ENCODE data around the gene STX2. TPM values are rescaled to one million over a fixed set of nuclear protein-coding genes. Genes with fewer than 3 reads are reported as not detected.

STX2 gene
- polyA plus RNA-seq, 1 donor, result 18.4 TPM

- no peak for DNase-seq
- WGBS (ENCODE audit: insufficient coverage, low lambda C conversion rate), result 87% methylated on average over 3 of the region's 5 CpGs
- H3K4me1 ChIP-seq (ENCODE audit: control insufficient read depth, insufficient read depth, low read length), result no peaks in the 10 kb centered on the region
- H3K36me3 ChIP-seq (ENCODE audit: control insufficient read depth, insufficient read depth, low read length), result peaks cover 45% of the 10 kb centered on the region
- H3K9me3 ChIP-seq (ENCODE audit: control insufficient read depth, low read depth, low read length), result peaks cover 4% of the 10 kb centered on the region
- H3K4me3 ChIP-seq (ENCODE audit: low read length), result no peak overlapping the region
- no peak overlapping the region for H3K27ac ChIP-seq (ENCODE audit: low read length)
- H3K27me3 ChIP-seq (ENCODE audit: control insufficient read depth, insufficient read depth, low read length), result no peaks in the 10 kb centered on the region
Measured at GRCh38 chr12:130803702-130804101, 35.3 kb downstream of the STX2 start.

DNA sequence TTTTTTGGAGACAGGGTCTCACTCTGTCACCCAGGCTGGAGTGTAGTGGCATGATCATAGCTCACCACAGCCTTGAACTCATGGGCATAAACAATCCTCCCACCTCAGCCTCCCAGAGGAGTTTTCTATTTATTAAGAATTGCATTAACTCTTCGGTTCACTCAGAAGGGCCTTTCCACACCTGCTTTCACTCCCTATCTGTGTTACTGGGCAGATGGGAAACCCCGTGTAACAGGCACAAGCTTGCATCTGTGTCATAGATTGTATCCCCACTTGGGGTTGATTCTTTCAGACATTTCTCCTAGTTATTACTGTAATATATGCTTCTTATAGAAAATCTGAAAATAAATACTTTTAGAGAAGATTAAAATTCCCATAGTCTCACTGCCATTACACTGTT, 38.7 kb downstream of the STX2 start:
- no peaks in the 10 kb centered on the region for H3K4me1 ChIP-seq (ENCODE audit: control insufficient read depth, insufficient read depth, low read length)
- no peak overlapping the region for H3K4me3 ChIP-seq (ENCODE audit: low read length)
- no peaks in the 10 kb centered on the region for H3K27me3 ChIP-seq (ENCODE audit: control insufficient read depth, insufficient read depth, low read length)
- WGBS (ENCODE audit: insufficient coverage, low lambda C conversion rate), result 100% methylated on average over 1 of the region's 2 CpGs
- no peak overlapping the region for H3K27ac ChIP-seq (ENCODE audit: low read length)
- DNase-seq, result no peak
- no peaks in the 10 kb centered on the region for H3K9me3 ChIP-seq (ENCODE audit: control insufficient read depth, low read depth, low read length)
- H3K36me3 ChIP-seq (ENCODE audit: control insufficient read depth, insufficient read depth, low read length), result peaks cover 38% of the 10 kb centered on the region

DNA sequence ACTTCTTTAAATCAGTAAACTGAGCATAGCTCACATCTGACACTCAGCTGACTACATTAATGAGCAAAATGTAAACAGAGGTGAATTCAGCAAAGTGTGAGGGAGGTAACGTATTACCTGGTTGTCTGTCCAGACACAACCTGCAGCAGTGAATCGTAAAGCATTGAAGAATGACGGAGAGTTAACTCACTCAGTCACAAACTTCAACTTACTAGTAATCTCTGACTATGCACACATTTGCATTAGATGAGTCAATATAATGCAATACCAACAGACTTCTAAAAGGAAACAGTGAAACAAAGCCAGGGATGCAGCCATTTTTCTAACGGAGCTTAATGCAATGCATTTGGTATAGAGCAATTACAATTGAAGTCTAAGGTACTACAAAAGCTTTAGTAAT, 40.0 kb downstream of the STX2 start:
- DNase-seq, result no peak
- H3K27ac ChIP-seq (ENCODE audit: low read length), result no peak overlapping the region
- H3K36me3 ChIP-seq (ENCODE audit: control insufficient read depth, insufficient read depth, low read length), result peaks cover 39% of the 10 kb centered on the region
- H3K9me3 ChIP-seq (ENCODE audit: control insufficient read depth, low read depth, low read length), result no peaks in the 10 kb centered on the region
- WGBS (ENCODE audit: insufficient coverage, low lambda C conversion rate), result 100% methylated on average over 1 of the region's 4 CpGs
- no peaks in the 10 kb centered on the region for H3K27me3 ChIP-seq (ENCODE audit: control insufficient read depth, insufficient read depth, low read length)
- no peak overlapping the region for H3K4me3 ChIP-seq (ENCODE audit: low read length)
- H3K4me1 ChIP-seq (ENCODE audit: control insufficient read depth, insufficient read depth, low read length), result no peaks in the 10 kb centered on the region

GRCh38 chr12:130796985-130797686, 41.9 kb downstream of the STX2 start:
- no peaks in the 10 kb centered on the region for H3K4me1 ChIP-seq (ENCODE audit: control insufficient read depth, insufficient read depth, low read length)
- DNase-seq, result no peak
- no peak overlapping the region for H3K4me3 ChIP-seq (ENCODE audit: low read length)
- H3K27me3 ChIP-seq (ENCODE audit: control insufficient read depth, insufficient read depth, low read length), result no peaks in the 10 kb centered on the region
- H3K27ac ChIP-seq (ENCODE audit: low read length), result no peak overlapping the region
- no CpG with 5 or more reads among the region's 19 CpGs for WGBS (ENCODE audit: insufficient coverage, low lambda C conversion rate)
- H3K36me3 ChIP-seq (ENCODE audit: control insufficient read depth, insufficient read depth, low read length), result peaks cover 36% of the 10 kb centered on the region
- H3K9me3 ChIP-seq (ENCODE audit: control insufficient read depth, low read depth, low read length), result no peaks in the 10 kb centered on the region

DNA sequence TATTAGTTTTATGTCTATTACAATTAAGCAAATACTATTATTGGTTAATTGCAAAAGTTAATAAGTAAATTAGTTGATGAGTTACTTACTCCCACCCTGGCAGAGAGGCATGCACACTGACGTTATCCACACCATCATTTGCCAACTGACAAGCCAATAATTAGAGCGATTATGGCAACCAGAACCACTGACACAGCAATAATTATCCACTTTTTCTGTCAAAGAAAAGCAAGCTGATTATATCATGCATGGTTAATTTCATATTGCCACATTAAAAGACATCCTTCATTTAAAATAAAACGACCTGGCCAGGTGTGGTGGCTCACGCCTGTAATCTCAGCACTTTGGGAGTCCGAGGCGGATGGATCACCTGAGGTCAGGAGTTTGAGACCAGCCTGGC, 43.1 kb downstream of the STX2 start:
- Histone ChIP-seq H3K4me3 (ENCODE audit: low read length) (no peak overlapping the region), H3K36me3 (ENCODE audit: control insufficient read depth, insufficient read depth, low read length) (peaks cover 39% of the 10 kb centered on the region), H3K27me3 (ENCODE audit: control insufficient read depth, insufficient read depth, low read length) (no peaks in the 10 kb centered on the region), H3K27ac (ENCODE audit: low read length) (no peak overlapping the region), H3K4me1 (ENCODE audit: control insufficient read depth, insufficient read depth, low read length) (no peaks in the 10 kb centered on the region), H3K9me3 (ENCODE audit: control insufficient read depth, low read depth, low read length) (no peaks in the 10 kb centered on the region)
- no CpG with 5 or more reads among the region's 6 CpGs for WGBS (ENCODE audit: insufficient coverage, low lambda C conversion rate)
- DNase-seq, result no peak

DNA sequence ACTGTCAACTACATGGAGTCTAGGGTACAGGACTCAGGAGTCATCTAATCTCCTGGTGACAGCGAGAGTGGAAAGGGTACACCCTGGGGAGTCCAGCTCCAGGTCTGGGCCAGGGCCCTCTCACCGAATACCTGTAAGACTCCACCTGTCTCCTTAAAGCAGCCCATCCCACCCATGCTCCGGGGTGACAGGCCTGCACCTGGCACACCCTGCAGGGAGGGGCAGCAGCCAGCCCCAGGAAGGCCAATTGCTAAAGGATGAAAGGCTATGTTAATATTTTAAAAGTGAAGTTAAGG, 45.5 kb downstream of the STX2 start:
- Histone ChIP-seq H3K4me3 (ENCODE audit: low read length) (no peak overlapping the region), H3K4me1 (ENCODE audit: control insufficient read depth, insufficient read depth, low read length) (no peaks in the 10 kb centered on the region), H3K36me3 (ENCODE audit: control insufficient read depth, insufficient read depth, low read length) (peaks cover 28% of the 10 kb centered on the region), H3K27me3 (ENCODE audit: control insufficient read depth, insufficient read depth, low read length) (no peaks in the 10 kb centered on the region), H3K27ac (ENCODE audit: low read length) (no peak overlapping the region), H3K9me3 (ENCODE audit: control insufficient read depth, low read depth, low read length) (no peaks in the 10 kb centered on the region)
- WGBS (ENCODE audit: insufficient coverage, low lambda C conversion rate), result no CpG with 5 or more reads among the region's 3 CpGs
- DNase-seq, result no peak

DNA sequence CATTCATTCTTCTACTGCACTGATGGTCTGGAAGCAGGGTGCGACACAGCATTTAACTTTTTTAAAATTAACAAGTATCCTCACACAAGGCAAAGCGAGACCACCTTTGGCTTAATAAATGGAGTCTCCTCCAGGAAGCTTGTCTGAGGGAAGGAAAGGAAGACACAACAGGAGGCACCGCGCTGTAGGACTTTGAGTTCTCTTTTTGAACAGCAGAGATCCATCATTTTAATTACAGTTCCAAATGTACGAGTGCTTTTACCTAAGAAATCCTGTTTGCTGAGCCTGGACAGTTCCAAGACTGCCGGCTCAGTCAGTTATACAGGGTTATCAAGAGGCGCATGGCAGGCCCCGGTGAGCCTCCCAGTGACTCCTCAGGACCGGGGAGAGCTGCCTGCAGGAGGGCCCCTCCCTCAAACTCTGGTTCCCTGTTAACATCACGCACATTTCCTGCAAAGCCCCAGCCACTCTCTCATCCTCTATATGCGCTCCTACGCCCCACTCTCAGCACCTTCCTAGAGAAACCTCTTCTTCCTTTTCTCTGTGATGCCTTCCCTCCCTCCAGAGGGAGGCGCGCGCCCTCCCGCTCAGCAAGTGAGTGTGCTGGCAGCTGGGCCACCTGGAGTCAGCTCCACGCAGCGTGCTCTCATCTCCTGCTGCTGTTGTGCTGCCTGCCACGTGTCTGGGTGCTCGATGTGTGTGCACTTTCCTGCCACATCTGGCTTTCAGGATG, 46.1 kb downstream of the STX2 start:
- Histone ChIP-seq H3K36me3 (ENCODE audit: control insufficient read depth, insufficient read depth, low read length) (peaks cover 28% of the 10 kb centered on the region), H3K27ac (ENCODE audit: low read length) (no peak overlapping the region), H3K27me3 (ENCODE audit: control insufficient read depth, insufficient read depth, low read length) (no peaks in the 10 kb centered on the region), H3K4me1 (ENCODE audit: control insufficient read depth, insufficient read depth, low read length) (no peaks in the 10 kb centered on the region), H3K4me3 (ENCODE audit: low read length) (no peak overlapping the region), H3K9me3 (ENCODE audit: control insufficient read depth, low read depth, low read length) (no peaks in the 10 kb centered on the region)
- no peak for DNase-seq
- 58% methylated on average over 2 of the region's 20 CpGs for WGBS (ENCODE audit: insufficient coverage, low lambda C conversion rate)

DNA sequence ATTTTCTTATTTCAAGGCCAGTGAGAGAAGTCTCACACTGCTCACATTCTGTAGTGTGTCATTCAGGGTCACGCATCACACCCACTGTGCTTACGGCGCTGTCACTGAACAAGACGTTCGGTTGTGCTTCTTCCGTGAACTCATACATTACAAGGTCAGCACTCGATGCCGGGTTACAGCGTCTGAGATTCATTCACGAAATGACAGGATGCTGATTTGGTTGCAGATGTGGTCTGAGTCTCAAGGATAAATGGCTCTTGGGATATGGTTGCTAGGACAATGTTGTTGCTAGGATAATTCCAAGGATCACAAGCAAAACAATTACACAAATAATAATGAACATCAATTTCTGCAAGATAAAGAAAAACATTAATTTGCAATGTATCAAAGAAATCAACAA, 47.4 kb downstream of the STX2 start:
- H3K9me3 ChIP-seq (ENCODE audit: control insufficient read depth, low read depth, low read length), result peaks cover 5% of the 10 kb centered on the region
- DNase-seq, result no peak
- H3K27me3 ChIP-seq (ENCODE audit: control insufficient read depth, insufficient read depth, low read length), result no peaks in the 10 kb centered on the region
- peaks cover 17% of the 10 kb centered on the region for H3K36me3 ChIP-seq (ENCODE audit: control insufficient read depth, insufficient read depth, low read length)
- 87% methylated on average over 3 of the region's 10 CpGs for WGBS (ENCODE audit: insufficient coverage, low lambda C conversion rate)
- no peak overlapping the region for H3K4me3 ChIP-seq (ENCODE audit: low read length)
- H3K27ac ChIP-seq (ENCODE audit: low read length), result no peak overlapping the region
- no peaks in the 10 kb centered on the region for H3K4me1 ChIP-seq (ENCODE audit: control insufficient read depth, insufficient read depth, low read length)

DNA sequence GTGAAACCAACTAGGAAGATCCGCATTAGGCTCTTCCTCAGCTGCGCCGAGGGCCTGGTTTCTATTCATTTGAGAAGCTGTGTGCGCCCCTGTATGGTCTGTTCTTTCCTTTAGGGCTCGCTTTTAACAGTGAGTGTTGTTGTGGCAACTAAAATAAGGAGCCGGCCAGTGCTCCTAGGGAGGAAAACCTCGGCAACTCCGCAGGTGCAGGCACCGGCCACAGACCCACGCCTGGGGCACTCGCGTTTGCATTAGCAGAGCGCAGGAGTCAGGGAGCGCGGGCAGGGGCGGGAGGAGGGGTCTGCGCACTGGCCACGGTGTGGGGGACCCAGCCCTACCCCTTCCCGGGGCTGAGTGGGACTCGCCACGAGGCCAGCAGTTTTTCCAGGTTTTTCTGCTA, 50.5 kb downstream of the STX2 start:
- H3K27ac ChIP-seq (ENCODE audit: low read length), result no peak overlapping the region
- peaks cover 6% of the 10 kb centered on the region for H3K36me3 ChIP-seq (ENCODE audit: control insufficient read depth, insufficient read depth, low read length)
- WGBS (ENCODE audit: insufficient coverage, low lambda C conversion rate), result no CpG with 5 or more reads among the region's 21 CpGs

DNA sequence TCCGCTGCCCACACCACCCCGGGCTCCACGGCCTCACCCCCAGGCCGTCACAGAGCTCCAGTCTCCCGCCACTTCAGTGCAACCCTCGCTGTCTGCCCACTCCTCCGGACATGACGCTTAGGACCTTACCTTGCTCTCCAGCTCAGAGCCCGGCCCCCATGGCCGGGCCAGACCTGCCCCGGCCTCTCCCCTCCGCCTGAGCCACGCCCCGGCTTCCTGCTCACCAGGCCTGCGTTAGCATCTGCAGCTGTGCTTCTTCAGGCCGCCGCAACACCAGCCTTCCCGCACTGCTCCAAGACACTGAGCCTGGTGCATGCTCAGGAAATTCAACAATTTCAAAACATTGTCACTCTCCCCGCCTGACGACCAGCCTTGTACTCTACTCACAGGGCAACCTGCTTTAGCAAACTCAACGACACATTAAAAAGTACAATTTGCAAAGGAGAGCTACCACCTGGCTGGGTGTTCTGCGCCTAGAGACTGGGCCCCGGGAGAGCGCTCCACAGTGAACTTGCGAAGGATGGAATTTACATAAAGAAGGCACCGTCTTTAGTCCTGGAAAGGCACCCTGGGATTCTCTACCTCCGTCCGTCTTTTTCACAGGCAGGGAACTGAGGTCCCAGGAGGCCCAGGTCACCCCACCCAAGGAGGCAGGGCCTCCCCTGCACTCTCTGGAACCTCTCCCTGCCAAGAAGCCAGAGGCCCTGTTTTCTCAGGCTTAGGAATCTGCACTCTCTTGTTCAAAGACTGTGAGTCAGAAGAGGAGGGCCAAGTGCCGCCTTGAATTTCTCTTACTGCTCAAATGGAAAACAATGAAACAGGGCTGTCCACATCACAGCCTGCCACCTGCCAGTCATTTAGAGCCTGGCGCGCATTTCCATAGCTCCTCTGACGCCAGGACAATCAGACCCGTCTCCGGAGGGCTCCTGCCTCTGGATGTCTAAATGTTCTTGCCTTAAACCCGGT, 51.3 kb downstream of the STX2 start:
- Histone ChIP-seq H3K27ac (ENCODE audit: low read length) (no peak overlapping the region), H3K9me3 (ENCODE audit: control insufficient read depth, low read depth, low read length) (peaks cover 11% of the 10 kb centered on the region), H3K36me3 (ENCODE audit: control insufficient read depth, insufficient read depth, low read length) (peaks cover 6% of the 10 kb centered on the region), H3K4me1 (ENCODE audit: control insufficient read depth, insufficient read depth, low read length) (no peaks in the 10 kb centered on the region), H3K27me3 (ENCODE audit: control insufficient read depth, insufficient read depth, low read length) (no peaks in the 10 kb centered on the region), H3K4me3 (ENCODE audit: low read length) (no peak overlapping the region)
- DNase-seq, result no peak
- WGBS (ENCODE audit: insufficient coverage, low lambda C conversion rate), result 70% methylated on average over 2 of the region's 35 CpGs

More for the DNA sequence above, 50.5 kb downstream of the STX2 start:
- Histone ChIP-seq H3K9me3 (ENCODE audit: control insufficient read depth, low read depth, low read length) (peaks cover 8% of the 10 kb centered on the region), H3K27me3 (ENCODE audit: control insufficient read depth, insufficient read depth, low read length) (no peaks in the 10 kb centered on the region), H3K4me1 (ENCODE audit: control insufficient read depth, insufficient read depth, low read length) (no peaks in the 10 kb centered on the region), H3K4me3 (ENCODE audit: low read length) (no peak overlapping the region)
- DNase-seq, result no peak

Data from large intestine (tissue), 3 donors.